GM10266 (cell line): ENCODE data around the gene IGFBP5.

Source experiments
- DNase-seq: peaks from one replicate; pipeline ENCODE4 v3.0.0; 2012; ENCODE audit errors: extremely low spot score
- CTCF ChIP-seq: IDR thresholded peaks from 2 replicates; pipeline ENCODE4 v1.5.1; 2012; ENCODE audit warnings: mild to moderate bottlenecking, low read depth; ENCODE audit not compliant: control insufficient read depth, insufficient read depth; ENCODE audit errors: missing control alignments

Gene IGFBP5

GRCh38 chr2:216700781-216701180 lies 5.4 kb upstream of the IGFBP5 start:
- no peak for DNase-seq

GRCh38 chr2:216700088-216700567 lies 4.8 kb upstream of the IGFBP5 start:
- DNase-seq: no peak
- TF ChIP-seq CTCF: no peak

More at GRCh38 chr2:216700781-216701180, 5.4 kb upstream of the IGFBP5 start:
- TF ChIP-seq CTCF: no peak

- peak; percentile 69 for DNase-seq
- peak; percentile 71 for TF ChIP-seq CTCF
Observed at GRCh38 chr2:216698895-216699294, 3.5 kb upstream of the IGFBP5 start.

- no peak for TF ChIP-seq CTCF
- DNase-seq: no peak
Observed at GRCh38 chr2:216698293-216698692, 2.9 kb upstream of the IGFBP5 start.

- peak; percentile 21 for TF ChIP-seq CTCF
- no peak for DNase-seq
Observed at GRCh38 chr2:216696751-216697560, 1.6 kb upstream of the IGFBP5 start.

GRCh38 chr2:216696321-216696720 lies 972 bp upstream of the IGFBP5 start:
- DNase-seq: no peak
- no peak for TF ChIP-seq CTCF

- TF ChIP-seq CTCF: no peak
- DNase-seq: no peak
Observed at GRCh38 chr2:216694826-216695217, 527 bp downstream of the IGFBP5 start.
